Measurements from ENCODE around the gene CDKN1C. TPM values are rescaled to one million over a fixed set of nuclear protein-coding genes. Genes with fewer than 3 reads are reported as not detected.

Gene CDKN1C
- total and polyA plus RNA-seq, 2 experiments from 2014 or later: 0.38 to 0.43 TPM

DNA sequence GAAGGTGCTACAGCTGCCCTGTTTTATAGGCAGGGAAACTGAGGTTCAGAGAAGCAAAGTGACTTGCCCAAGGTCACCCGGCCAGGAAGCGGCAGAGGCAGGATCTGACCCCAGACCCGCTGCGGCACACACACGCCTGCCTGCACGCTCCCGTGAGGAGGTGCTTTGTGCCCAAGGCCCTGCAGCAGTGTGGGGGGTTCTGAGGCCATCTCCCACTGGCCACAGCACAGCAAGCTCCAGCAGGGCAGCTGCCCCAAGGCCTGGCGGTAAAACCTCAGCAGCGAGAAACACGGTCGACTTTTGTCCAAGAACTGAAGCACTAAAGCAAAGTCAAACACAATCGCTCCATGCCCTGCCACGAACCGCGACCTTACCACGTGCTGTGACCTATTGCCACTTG, 42.7 kb downstream of the CDKN1C start:
- no peak overlapping the region for H3K27ac ChIP-seq
- H2AFZ ChIP-seq: no peak overlapping the region
- no peaks in the 10 kb centered on the region for H3K9me2 ChIP-seq (ENCODE audit: insufficient read depth)
- no peak overlapping the region for H3K9ac ChIP-seq
- H3K79me2 ChIP-seq (ENCODE audit: insufficient read depth): no peaks in the 10 kb centered on the region
- H3K4me2 ChIP-seq (ENCODE audit: unreplicated experiment): no peak overlapping the region
- WGBS, 2 experiments (ENCODE audit: low coverage in 1 of 2, low lambda C conversion rate in 2 of 2, missing lambda C conversion rate in 2 of 2): 89 to 90% methylated on average over 16 of the region's 16 CpGs
- H3K4me1 ChIP-seq (ENCODE audit: insufficient read depth): no peaks in the 10 kb centered on the region
- H3F3A ChIP-seq (ENCODE audit: insufficient read depth): no peaks in the 10 kb centered on the region
- H4K20me1 ChIP-seq (ENCODE audit: insufficient read depth): no peaks in the 10 kb centered on the region
- no peaks in the 10 kb centered on the region for H3K36me3 ChIP-seq (ENCODE audit: low read depth)
- no peaks in the 10 kb centered on the region for H3K27me3 ChIP-seq (replicated peaks; ENCODE audit: insufficient read depth)
- no peaks in the 10 kb centered on the region for H3K9me3 ChIP-seq (ENCODE audit: low read depth)
- no peak overlapping the region for H3K4me3 ChIP-seq
- TF ChIP-seq EZH2phosphoT487 (IDR thresholded peaks at IDR 0.05; ENCODE audit: insufficient read depth, low read depth) (no peak), EZH2 (IDR thresholded peaks at IDR 0.05; ENCODE audit: insufficient read depth, poor library complexity, severe bottlenecking) (no peak)
- in situ Hi-C loops (cut with MboI): no loop called here
- no peak for DNase-seq

DNA sequence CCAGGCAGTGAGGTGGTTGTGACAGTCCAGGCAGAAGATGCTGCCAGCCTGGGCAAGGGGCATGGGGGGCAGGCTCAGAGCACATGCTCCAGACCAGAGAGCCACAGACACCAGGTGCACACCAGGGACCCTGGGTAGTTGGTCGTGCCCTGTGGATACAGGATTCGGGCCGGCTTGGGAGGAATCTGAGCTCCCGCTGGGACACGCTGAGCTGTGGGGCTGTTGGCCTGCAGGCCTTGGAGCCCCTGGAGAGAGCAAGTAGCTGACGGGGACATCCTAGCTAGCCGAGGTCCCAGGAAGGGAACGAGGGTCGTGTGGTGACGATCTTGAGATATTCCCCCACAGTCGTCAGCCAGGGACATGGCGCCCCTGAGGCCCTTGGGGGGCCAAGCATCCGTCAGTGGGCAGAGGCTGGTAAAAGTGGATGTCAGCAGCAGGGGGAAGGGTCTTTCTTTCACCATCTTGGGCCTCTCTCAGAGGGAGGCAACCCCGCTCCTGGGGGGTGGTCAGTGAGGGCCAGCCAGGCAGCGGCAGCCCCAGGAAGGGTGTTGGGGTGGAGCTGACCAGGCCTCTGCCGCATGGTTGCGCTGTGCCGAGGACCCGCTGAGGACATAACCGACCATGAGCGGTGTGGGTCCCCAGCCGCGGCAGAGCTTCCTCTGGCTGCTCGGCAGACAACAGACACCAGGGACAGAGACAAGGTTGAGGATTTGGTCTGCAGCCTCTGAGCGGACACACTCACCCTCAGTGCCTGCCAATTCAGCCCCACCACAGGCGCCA, 44.0 kb downstream of the CDKN1C start:
- no peak overlapping the region for H3K9ac ChIP-seq
- H3K4me3 ChIP-seq: no peak overlapping the region
- no peak overlapping the region for H2AFZ ChIP-seq
- no peaks in the 10 kb centered on the region for H3K79me2 ChIP-seq (ENCODE audit: insufficient read depth)
- no peaks in the 10 kb centered on the region for H3K4me1 ChIP-seq (ENCODE audit: insufficient read depth)
- no peaks in the 10 kb centered on the region for H3K9me2 ChIP-seq (ENCODE audit: insufficient read depth)
- no peak overlapping the region for H3K4me2 ChIP-seq (ENCODE audit: unreplicated experiment)
- no peaks in the 10 kb centered on the region for H4K20me1 ChIP-seq (ENCODE audit: insufficient read depth)
- TF ChIP-seq EZH2 (IDR thresholded peaks at IDR 0.05; ENCODE audit: insufficient read depth, poor library complexity, severe bottlenecking) (no peak), EZH2phosphoT487 (IDR thresholded peaks at IDR 0.05; ENCODE audit: insufficient read depth, low read depth) (no peak)
- in situ Hi-C loops (cut with MboI): no loop called here
- H3K27ac ChIP-seq: no peak overlapping the region
- no peak for DNase-seq
- no peaks in the 10 kb centered on the region for H3F3A ChIP-seq (ENCODE audit: insufficient read depth)
- H3K27me3 ChIP-seq (replicated peaks; ENCODE audit: insufficient read depth): 0 out of 2 replicates have a peak, but pooled peaks cover 6% of the 10 kb centered on the region
- no peaks in the 10 kb centered on the region for H3K9me3 ChIP-seq (ENCODE audit: low read depth)
- H3K36me3 ChIP-seq (ENCODE audit: low read depth): no peaks in the 10 kb centered on the region
- 73 to 81% methylated on average over 23 to 26 of the region's 26 CpGs for WGBS, 2 experiments (ENCODE audit: low coverage in 1 of 2, low lambda C conversion rate in 2 of 2, missing lambda C conversion rate in 2 of 2)

DNA sequence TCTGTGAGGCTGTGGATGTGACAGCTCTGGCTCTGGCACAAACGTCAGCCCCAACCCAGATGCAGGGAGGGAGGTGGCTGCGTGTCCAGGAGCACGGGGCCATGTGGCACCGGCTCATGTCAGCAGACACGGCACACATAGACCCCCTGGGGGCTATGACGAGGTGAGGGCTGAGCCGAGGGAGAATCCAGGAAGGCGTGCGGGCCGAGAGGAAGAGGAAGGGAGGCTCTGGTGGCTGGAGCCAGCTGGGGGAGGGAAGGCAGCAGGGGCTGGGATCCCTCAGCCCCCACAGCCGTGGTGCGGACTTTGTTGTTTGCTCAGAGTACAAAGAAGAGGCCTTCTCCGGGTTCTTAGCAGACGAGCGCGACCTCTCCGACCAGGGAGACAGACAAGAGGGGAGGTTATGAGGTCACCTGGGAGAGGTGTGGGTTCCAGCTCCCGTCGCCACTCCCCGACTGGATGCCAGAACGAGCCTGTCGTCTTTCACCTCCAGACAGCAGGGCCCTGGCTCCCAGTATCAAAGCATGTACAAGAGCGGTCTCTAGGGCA, 46.1 kb downstream of the CDKN1C start:
- Histone ChIP-seq H3K36me3 (ENCODE audit: low read depth) (no peaks in the 10 kb centered on the region), H3K4me1 (ENCODE audit: insufficient read depth) (no peaks in the 10 kb centered on the region), H3K79me2 (ENCODE audit: insufficient read depth) (no peaks in the 10 kb centered on the region), H3K4me3 (no peak overlapping the region), H3K27me3 (replicated peaks; ENCODE audit: insufficient read depth) (0 out of 2 replicates have a peak, but pooled peaks cover 6% of the 10 kb centered on the region), H3K9me2 (ENCODE audit: insufficient read depth) (no peaks in the 10 kb centered on the region), H3K9ac (no peak overlapping the region), H3K9me3 (ENCODE audit: low read depth) (no peaks in the 10 kb centered on the region), H3F3A (ENCODE audit: insufficient read depth) (no peaks in the 10 kb centered on the region), H3K27ac (no peak overlapping the region), H4K20me1 (ENCODE audit: insufficient read depth) (no peaks in the 10 kb centered on the region), H3K4me2 (ENCODE audit: unreplicated experiment) (no peak overlapping the region), H2AFZ (no peak overlapping the region)
- in situ Hi-C loops (cut with MboI): no loop called here
- 81 to 82% methylated on average over 21 to 23 of the region's 23 CpGs for WGBS, 2 experiments (ENCODE audit: low coverage in 1 of 2, low lambda C conversion rate in 2 of 2, missing lambda C conversion rate in 2 of 2)
- no peak for DNase-seq
- no peak for TF ChIP-seq EZH2phosphoT487 (IDR thresholded peaks at IDR 0.05; ENCODE audit: insufficient read depth, low read depth)
- no peak for TF ChIP-seq EZH2 (IDR thresholded peaks at IDR 0.05; ENCODE audit: insufficient read depth, poor library complexity, severe bottlenecking)

DNA sequence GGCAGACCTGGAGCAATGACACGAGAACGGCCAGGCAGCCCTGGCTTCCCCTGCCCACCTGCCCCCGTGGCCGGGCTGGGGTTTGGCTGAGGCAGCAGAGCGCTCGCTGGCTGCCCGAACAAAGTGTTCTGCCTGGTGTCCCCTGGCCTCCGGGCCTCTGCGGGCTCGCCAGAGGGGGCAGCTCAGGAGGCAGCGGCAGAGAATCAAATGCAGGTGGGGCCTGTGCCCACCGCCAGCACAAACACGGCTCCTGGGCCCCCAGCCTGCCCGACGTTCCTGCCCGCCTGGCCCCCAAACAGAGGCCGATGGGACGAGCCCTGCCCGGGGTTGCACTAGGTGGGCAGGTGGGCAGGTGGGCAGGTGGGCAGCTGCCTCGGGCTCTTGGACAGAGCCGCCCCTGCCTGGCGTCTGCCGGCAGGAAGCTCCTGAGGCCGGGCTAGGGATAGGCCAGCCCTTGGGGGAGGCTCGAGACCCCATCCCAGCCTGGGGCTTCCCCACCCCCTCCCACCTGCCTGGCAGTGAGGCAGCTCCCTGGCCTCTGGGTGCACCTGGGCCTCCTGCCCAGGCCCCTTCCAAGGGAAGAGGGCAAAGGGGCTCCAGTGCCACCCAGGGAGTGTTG, 46.8 kb downstream of the CDKN1C start:
- Histone ChIP-seq H3K4me3 (no peak overlapping the region), H3F3A (ENCODE audit: insufficient read depth) (no peaks in the 10 kb centered on the region), H2AFZ (no peak overlapping the region), H3K9ac (no peak overlapping the region), H3K79me2 (ENCODE audit: insufficient read depth) (no peaks in the 10 kb centered on the region), H3K9me2 (ENCODE audit: insufficient read depth) (no peaks in the 10 kb centered on the region), H3K4me1 (ENCODE audit: insufficient read depth) (no peaks in the 10 kb centered on the region), H4K20me1 (ENCODE audit: insufficient read depth) (no peaks in the 10 kb centered on the region), H3K27me3 (replicated peaks; ENCODE audit: insufficient read depth) (0 out of 2 replicates have a peak, but pooled peaks cover 6% of the 10 kb centered on the region), H3K27ac (no peak overlapping the region), H3K9me3 (ENCODE audit: low read depth) (no peaks in the 10 kb centered on the region), H3K4me2 (ENCODE audit: unreplicated experiment) (no peak overlapping the region), H3K36me3 (ENCODE audit: low read depth) (no peaks in the 10 kb centered on the region)
- DNase-seq: no peak
- 83% methylated on average over 15 to 16 of the region's 25 CpGs for WGBS, 2 experiments (ENCODE audit: low coverage in 1 of 2, low lambda C conversion rate in 2 of 2, missing lambda C conversion rate in 2 of 2)
- in situ Hi-C loops (cut with MboI): no loop called here
- TF ChIP-seq EZH2phosphoT487 (IDR thresholded peaks at IDR 0.05; ENCODE audit: insufficient read depth, low read depth) (no peak), EZH2 (IDR thresholded peaks at IDR 0.05; ENCODE audit: insufficient read depth, poor library complexity, severe bottlenecking) (no peak)

Data from GM23248 (cell line).